Thyroid gland (tissue), 4 donors: Measurements from ENCODE around the gene KIFC3.

Experiments used
- CTCF ChIP-seq, 6 experiments: fragments of 200-600 bp in 3 of 6; fragments of 450-650 bp in 3 of 6; sonication (generic) in 3 of 6; IDR thresholded peaks; one replicate each; pipeline ENCODE4 v1.5.1; 2016 to 2019; ENCODE audit warnings: antibody characterized with exemption in 6 of 6, mild to moderate bottlenecking in 2 of 6, inconsistent platforms in 1 of 6, moderate library complexity in 1 of 6
- POLR2A ChIP-seq, 2 donors: fragments of 450-650 bp; IDR thresholded peaks; one replicate each; pipeline ENCODE4 v1.6.1; 2017; ENCODE audit warnings: antibody characterized with exemption in 2 of 2, mild to moderate bottlenecking in 2 of 2, moderate library complexity in 1 of 2

GRCh38 chr16:57760357-57761160 is 41.7 kb downstream of the KIFC3 start:
- TF ChIP-seq CTCF (IDR thresholded peaks at IDR 0.05): no peak
- no peak for TF ChIP-seq POLR2A (IDR thresholded peaks at IDR 0.05)
